Mucosa of stomach (tissue), 1 donor: ENCODE data around the gene TPSD1.

ENCODE experiments used
- H3K27me3 ChIP-seq: one replicate; pipeline ENCODE4 v1.7.0; 2013; ENCODE audit warnings: mild to moderate bottlenecking, low read length; ENCODE audit not compliant: control insufficient read depth, insufficient read depth
- H3K36me3 ChIP-seq: one replicate; pipeline ENCODE4 v1.7.0; 2013; ENCODE audit warnings: low read length; ENCODE audit not compliant: control insufficient read depth, insufficient read depth
- H3K4me1 ChIP-seq: one replicate; pipeline ENCODE4 v1.7.0; 2013; ENCODE audit warnings: mild to moderate bottlenecking, low read length; ENCODE audit not compliant: control insufficient read depth, insufficient read depth
- H3K4me3 ChIP-seq: one replicate; pipeline ENCODE4 v1.7.0; 2013; ENCODE audit warnings: low read length
- H3K9ac ChIP-seq: one replicate; pipeline ENCODE4 v1.7.0; 2013; ENCODE audit warnings: mild to moderate bottlenecking, low read length, moderate library complexity
- H3K9me3 ChIP-seq: one replicate; pipeline ENCODE4 v1.7.0; 2013; ENCODE audit warnings: mild to moderate bottlenecking, low read length, moderate library complexity; ENCODE audit not compliant: control insufficient read depth
- donor health status: Pancreatic carcinoma.

The TPSD1 gene

DNA sequence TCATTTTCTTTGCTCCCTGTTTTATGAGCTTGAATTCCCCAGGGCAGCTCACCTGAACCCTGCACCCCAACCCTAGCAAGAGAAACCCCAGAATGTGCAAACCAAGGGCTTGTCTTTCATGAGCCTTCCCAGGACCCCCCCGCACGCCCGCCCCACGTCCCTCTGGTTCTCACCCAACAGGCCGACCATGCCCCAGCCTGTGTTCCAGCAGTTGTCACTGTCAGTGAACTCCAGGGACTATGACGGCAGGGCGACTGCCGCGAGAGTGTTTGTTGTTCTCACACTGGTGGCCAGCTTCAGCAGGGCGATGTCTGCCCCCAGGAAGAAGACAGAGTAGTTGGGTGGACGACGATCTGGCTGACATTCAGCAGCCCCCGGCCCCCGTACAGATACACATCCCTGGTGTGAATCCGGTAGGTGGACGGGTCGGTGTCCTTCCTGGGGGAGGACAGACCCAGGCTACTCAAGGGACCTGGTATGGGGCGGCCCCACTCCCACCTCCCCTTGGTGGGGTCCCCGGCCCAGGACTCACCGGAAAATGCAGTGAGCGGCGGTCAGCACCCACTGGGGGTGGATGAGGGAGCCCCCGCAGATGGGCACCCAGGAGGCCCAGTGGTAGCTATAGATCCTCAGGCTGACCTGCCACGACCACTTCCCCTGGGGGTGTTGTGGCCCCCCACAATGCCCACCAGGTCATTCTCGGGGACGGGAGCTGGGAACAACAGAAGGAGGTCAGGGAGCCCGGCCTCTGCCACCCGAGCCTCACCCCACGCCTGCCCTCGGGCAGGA is 20.1 kb downstream of the TPSD1 start:
- peaks cover 7% of the 10 kb centered on the region for H3K4me1 ChIP-seq
- no peak overlapping the region for H3K9ac ChIP-seq
- H3K9me3 ChIP-seq: no peaks in the 10 kb centered on the region
- H3K27me3 ChIP-seq: peaks cover 22% of the 10 kb centered on the region
- no peaks in the 10 kb centered on the region for H3K36me3 ChIP-seq
- H3K4me3 ChIP-seq: no peak overlapping the region

GRCh38 chr16:1276580-1276878 is 20.7 kb downstream of the TPSD1 start:
- Histone ChIP-seq H3K36me3 (no peaks in the 10 kb centered on the region), H3K9me3 (no peaks in the 10 kb centered on the region), H3K9ac (no peak overlapping the region), H3K27me3 (peaks cover 22% of the 10 kb centered on the region), H3K4me3 (no peak overlapping the region), H3K4me1 (peaks cover 7% of the 10 kb centered on the region)

DNA sequence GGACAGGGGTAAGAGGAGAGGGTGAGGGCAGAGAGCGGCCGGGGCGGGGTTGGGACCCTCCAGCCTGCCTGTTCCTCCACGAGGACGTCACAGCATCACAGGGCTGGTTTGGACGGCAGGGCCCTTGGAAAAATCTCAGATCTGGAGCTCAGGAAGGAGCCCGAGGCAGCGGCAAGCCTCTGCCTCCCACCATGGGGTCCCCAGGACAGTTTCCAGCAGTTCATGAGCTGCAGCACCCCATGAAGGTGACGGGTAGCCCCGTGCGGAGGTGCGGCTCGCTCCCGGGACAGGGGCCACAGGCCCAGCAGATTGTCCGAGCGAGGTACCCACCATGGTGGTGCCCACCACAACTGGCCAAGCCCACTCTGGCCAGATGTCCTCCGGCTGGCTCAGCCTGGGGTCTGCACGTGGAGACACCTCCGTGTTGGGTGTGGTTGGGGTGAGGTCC is 21.3 kb downstream of the TPSD1 start:
- Histone ChIP-seq H3K4me3 (no peak overlapping the region), H3K9ac (no peak overlapping the region), H3K4me1 (peaks cover 3% of the 10 kb centered on the region), H3K27me3 (peaks cover 22% of the 10 kb centered on the region), H3K36me3 (no peaks in the 10 kb centered on the region), H3K9me3 (no peaks in the 10 kb centered on the region)

GRCh38 chr16:1277617-1278282 is 21.9 kb downstream of the TPSD1 start:
- H3K36me3 ChIP-seq: no peaks in the 10 kb centered on the region
- H3K9ac ChIP-seq: no peak overlapping the region
- H3K27me3 ChIP-seq: peaks cover 22% of the 10 kb centered on the region
- no peaks in the 10 kb centered on the region for H3K9me3 ChIP-seq
- H3K4me3 ChIP-seq: no peak overlapping the region
- no peaks in the 10 kb centered on the region for H3K4me1 ChIP-seq

GRCh38 chr16:1278477-1278876 is 22.6 kb downstream of the TPSD1 start:
- H3K27me3 ChIP-seq: peaks cover 19% of the 10 kb centered on the region
- no peaks in the 10 kb centered on the region for H3K36me3 ChIP-seq
- H3K9ac ChIP-seq: no peak overlapping the region
- no peak overlapping the region for H3K4me3 ChIP-seq
- H3K9me3 ChIP-seq: no peaks in the 10 kb centered on the region
- H3K4me1 ChIP-seq: no peaks in the 10 kb centered on the region

- Histone ChIP-seq H3K4me3 (no peak overlapping the region), H3K9me3 (no peaks in the 10 kb centered on the region), H3K27me3 (peaks cover 25% of the 10 kb centered on the region), H3K4me1 (no peaks in the 10 kb centered on the region), H3K36me3 (no peaks in the 10 kb centered on the region), H3K9ac (no peak overlapping the region)
Observed at GRCh38 chr16:1279081-1279944, 23.4 kb downstream of the TPSD1 start.

- Histone ChIP-seq H3K9ac (no peak overlapping the region), H3K4me1 (no peaks in the 10 kb centered on the region), H3K4me3 (no peak overlapping the region), H3K27me3 (peaks cover 25% of the 10 kb centered on the region), H3K36me3 (no peaks in the 10 kb centered on the region), H3K9me3 (no peaks in the 10 kb centered on the region)
Observed at GRCh38 chr16:1279945-1280589, 24.2 kb downstream of the TPSD1 start.

DNA sequence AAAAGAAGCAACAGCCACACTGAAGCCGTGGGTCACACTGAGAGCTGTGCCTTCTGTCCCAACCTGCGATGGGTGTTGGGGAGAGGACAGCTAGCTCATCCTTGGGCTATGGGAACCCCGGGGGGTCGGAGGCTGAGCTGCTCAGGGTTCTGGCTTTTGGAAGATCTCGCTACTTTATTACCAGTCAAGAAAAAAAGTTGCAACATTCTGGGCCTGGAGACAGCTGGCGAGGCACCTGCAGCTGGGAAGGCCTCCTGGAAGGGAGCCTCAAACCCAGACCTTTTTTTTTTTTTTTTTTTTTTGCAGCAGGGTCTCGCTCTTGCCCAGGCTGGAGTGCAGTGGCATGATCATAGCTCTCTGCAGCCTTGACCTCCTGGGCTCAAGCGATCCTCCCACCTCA is 24.9 kb downstream of the TPSD1 start:
- Histone ChIP-seq H3K27me3 (peaks cover 25% of the 10 kb centered on the region), H3K36me3 (no peaks in the 10 kb centered on the region), H3K9me3 (no peaks in the 10 kb centered on the region), H3K4me3 (no peak overlapping the region), H3K9ac (no peak overlapping the region), H3K4me1 (no peaks in the 10 kb centered on the region)

DNA sequence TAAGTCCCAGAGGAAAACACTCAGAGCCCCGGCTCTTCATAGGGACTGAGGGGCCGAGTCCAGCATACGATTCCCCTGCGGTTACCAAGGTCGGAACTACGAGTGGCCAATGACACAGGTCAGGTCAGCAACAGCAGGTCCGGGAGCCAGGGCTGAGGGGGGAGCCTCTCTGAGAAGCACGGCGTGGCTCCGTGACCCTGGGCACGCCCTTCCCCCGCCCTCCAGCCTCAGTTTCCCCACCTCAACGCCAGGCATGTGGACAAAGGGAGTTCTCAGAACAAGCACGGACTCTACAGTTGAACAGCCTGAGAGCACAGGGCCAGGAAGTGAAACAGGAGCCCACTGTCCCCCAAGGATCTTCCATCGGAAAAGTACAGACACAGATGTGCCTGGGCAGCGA is 25.6 kb downstream of the TPSD1 start:
- Histone ChIP-seq H3K9me3 (no peaks in the 10 kb centered on the region), H3K4me1 (no peaks in the 10 kb centered on the region), H3K27me3 (peaks cover 23% of the 10 kb centered on the region)

GRCh38 chr16:1282324-1282973 is 26.6 kb downstream of the TPSD1 start:
- H3K27me3 ChIP-seq: peaks cover 19% of the 10 kb centered on the region
- no peaks in the 10 kb centered on the region for H3K9me3 ChIP-seq
- no peak overlapping the region for H3K4me3 ChIP-seq
- H3K36me3 ChIP-seq: no peaks in the 10 kb centered on the region
- H3K9ac ChIP-seq: no peak overlapping the region
- no peaks in the 10 kb centered on the region for H3K4me1 ChIP-seq

More for the DNA sequence above, 25.6 kb downstream of the TPSD1 start:
- Histone ChIP-seq H3K36me3 (no peaks in the 10 kb centered on the region), H3K9ac (no peak overlapping the region), H3K4me3 (no peak overlapping the region)

DNA sequence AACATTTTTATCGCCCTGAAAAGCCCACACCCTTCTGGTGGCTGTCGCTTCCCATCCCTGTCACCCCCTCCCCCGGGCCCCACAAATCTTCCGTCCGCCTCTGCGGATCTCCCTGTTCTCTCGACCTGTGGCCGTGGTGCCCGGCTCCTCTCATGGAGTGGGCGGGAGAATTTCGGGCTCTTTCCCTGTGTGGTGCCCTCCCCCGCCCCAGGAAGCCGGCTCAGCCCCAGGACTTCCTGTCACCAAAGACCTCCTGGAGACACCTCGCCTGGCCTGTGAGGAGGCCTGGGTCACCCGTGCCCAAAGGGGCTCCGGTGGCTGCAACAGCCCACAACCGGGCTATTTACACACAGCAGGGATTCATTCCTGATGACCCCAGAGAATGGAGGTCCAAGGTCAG is 27.4 kb downstream of the TPSD1 start:
- Histone ChIP-seq H3K4me3 (no peak overlapping the region), H3K4me1 (no peaks in the 10 kb centered on the region), H3K9me3 (no peaks in the 10 kb centered on the region), H3K27me3 (peaks cover 24% of the 10 kb centered on the region), H3K36me3 (no peaks in the 10 kb centered on the region), H3K9ac (no peak overlapping the region)
